GM12872 (cell line): ENCODE results near the gene OSBP2.

Experiments
- TF ChIP-seq, protein P1 (sequence below): IDR thresholded peaks from 3 replicates; pipeline ENCODE4 v1.5.1; 2011; ENCODE audit warnings: low read depth, mild to moderate bottlenecking, low read length, moderate library complexity; ENCODE audit not compliant: insufficient read depth

Gene OSBP2

DNA sequence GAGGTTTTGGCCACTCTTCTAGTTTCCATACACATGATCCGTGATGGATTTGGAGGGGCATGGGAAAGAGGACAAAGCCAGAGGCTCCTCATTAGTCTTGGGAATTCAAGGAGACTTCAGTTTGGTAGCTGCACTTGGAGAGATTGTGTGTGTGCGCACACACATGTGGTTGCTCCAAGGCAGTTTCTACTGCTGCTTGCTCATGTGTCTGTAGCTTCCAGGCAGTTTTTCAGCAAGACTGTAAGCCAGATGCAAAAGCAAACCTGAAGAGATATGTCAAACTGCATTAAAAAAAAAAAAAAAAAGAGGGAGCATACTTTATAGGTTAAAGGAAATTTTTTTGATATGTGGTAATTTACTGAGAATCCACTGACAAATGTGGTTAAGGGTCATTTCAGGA, 95.7 kb downstream of the OSBP2 start:
- TF ChIP-seq, protein P1, sequence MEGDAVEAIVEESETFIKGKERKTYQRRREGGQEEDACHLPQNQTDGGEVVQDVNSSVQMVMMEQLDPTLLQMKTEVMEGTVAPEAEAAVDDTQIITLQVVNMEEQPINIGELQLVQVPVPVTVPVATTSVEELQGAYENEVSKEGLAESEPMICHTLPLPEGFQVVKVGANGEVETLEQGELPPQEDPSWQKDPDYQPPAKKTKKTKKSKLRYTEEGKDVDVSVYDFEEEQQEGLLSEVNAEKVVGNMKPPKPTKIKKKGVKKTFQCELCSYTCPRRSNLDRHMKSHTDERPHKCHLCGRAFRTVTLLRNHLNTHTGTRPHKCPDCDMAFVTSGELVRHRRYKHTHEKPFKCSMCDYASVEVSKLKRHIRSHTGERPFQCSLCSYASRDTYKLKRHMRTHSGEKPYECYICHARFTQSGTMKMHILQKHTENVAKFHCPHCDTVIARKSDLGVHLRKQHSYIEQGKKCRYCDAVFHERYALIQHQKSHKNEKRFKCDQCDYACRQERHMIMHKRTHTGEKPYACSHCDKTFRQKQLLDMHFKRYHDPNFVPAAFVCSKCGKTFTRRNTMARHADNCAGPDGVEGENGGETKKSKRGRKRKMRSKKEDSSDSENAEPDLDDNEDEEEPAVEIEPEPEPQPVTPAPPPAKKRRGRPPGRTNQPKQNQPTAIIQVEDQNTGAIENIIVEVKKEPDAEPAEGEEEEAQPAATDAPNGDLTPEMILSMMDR, result no peak

DNA sequence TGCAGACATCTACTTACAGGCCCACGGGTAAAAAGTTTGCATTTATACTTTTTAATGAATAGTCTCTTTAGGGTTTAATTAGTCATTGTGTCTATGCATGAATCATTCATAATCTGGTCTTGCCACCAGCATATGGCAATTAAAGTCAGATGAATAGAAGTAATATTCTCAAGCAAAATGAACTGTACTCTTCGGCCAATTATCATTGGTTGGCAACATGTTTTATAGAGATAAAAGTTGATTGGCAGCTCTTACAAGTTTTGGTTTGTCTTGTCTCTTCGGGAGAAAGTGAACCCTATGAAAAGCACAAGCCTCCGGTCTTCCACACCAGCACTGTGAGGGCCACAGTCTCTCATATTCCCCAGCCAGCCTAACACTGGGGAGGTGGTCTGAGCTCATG, 97.8 kb downstream of the OSBP2 start:
- TF ChIP-seq, protein P1, result no peak

DNA sequence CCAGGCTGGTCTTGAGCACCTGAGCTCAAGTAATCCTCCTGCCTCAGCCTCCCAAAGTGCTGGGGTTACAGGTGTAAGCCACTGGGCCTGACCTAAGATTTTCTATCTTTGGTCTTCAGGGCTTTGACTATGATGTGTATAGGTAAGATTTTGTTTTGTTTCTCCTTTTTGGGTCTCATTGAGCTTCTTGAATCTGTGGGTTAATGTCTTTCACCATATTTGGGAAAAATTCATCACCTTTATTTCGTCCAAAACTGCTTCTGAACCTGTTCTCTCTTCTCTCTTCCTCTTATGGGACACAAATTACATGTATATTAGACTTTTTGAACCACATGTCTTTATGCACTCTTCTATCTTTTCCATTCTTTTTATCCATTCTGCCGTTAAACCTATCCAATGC, 100.4 kb downstream of the OSBP2 start:
- TF ChIP-seq, protein P1, result no peak

DNA sequence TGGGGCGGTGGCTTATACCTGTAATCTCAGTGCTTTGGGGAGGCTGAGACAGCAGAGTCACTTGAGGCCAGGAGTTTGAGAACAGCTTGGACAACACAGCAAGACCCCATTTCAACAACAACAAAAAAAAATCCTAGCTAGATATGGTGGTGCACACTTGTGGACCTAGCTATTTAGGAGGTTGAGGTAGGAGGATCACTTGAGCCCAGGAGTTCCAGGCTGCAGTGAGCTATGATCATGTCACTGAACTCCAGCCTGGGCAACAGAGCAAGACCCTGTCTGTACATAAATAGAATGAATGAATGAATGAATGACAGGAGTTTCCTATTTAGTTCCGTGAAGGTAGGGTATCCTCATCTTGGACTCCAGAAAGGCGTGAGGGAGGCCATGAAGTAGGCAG, 107.0 kb downstream of the OSBP2 start:
- TF ChIP-seq, protein P1, result no peak

DNA sequence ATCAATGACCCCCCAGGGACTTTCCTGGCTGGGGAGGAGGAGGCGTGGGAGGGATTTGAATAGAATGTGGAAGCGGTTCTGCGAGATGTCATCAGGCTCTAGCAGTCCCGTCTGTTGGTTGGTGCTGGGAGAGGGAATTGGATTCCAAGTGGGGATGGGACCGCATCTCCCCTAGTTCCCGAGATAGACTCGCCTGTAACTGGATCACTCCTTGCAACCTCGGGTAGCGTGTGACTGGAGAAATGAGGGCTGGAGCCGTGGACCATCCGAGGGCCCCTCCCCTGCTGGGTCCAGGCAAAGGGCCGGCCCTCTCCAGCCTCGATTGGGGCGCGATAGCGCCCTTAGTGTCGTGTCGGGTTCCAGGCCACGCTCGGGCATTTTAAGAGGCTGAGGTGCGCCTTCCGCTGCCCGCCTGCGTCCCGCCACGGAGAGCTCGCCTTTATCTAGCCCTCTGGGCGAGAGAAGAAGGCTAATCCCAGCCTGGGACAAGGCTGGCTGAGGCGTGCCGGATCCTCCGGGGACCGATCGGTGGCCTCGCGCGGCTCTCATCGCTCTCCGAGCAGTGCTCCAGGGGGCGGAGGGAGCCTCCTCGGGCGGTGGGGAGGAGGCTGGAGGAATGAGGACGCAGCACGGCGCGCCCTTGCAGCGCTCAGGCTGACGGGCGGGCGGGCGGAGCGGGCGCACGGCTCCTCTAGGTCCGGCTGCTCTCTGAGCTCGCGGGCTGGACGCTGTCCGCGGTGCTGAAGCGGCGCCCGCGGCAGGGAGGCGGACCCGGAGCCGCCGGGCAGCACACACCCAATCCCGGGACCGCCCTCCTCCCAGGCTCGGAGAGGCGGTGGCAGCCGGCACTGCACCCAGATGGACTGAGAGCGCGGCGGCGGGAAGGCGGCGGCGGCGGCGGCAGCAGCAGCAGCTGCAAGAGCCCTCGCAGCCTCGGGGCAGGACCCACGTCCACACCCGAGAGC, 107.8 kb downstream of the OSBP2 start:
- TF ChIP-seq, protein P1, result no peak

DNA sequence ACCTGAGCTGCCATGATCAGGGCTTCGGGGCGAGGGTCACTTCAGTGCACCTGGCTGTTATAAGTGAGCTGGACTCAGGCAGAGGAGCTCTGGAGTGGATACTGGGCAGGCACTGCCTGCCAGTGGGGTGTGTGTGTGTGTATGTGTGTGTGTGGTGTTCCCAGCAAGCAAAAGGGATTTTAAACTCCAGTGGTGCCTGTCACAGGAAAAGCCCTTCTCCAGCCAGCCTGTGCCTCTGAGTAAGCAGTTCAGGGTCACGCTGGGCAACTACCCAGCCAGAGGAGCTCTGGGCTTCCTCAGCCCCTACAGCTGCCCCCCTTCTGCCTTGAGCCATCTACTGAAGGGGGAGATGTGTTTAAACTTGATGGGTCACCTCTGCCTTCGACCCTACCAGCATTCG, 109.0 kb downstream of the OSBP2 start:
- TF ChIP-seq, protein P1, result no peak

DNA sequence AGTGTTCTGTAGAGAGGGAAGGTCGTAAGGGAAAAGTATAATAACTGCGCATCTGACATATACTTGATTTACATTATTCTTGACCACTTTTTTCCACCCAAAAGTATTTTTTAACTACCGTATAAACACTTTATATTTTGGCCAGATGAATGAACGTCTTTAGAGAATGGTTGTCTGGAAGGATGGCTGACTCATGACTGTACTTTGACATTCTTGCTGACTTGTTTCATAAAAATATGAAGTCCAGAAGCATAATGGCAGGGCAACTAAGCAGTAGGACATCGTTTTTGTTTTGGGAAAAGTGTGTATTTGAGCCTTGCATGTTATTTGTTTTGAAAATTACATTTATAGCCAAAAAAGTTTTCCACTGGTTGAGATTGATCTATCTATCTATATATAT, 110.0 kb downstream of the OSBP2 start:
- TF ChIP-seq, protein P1, result no peak
